ENCODE data around the gene C1QA. TPM values are rescaled to one million over a fixed set of nuclear protein-coding genes. Genes with fewer than 3 reads are reported as not detected.

C1QA gene
- total RNA-seq, 2 experiments from 2014 or later: not detected

GRCh38 chr1:22625262-22625925, 11.0 kb upstream of the C1QA start:
- no peak overlapping the region for H3K4me3 Mint-ChIP-seq
- H3K27me3 Mint-ChIP-seq: peaks cover 52% of the 10 kb centered on the region
- H3K27ac Mint-ChIP-seq: no peak overlapping the region
- no peaks in the 10 kb centered on the region for H3K9me3 Mint-ChIP-seq
- no peaks in the 10 kb centered on the region for H3K4me1 Mint-ChIP-seq
- no peak for DNase-seq
- H3K36me3 Mint-ChIP-seq: no peaks in the 10 kb centered on the region

- H3K4me1 Mint-ChIP-seq: no peaks in the 10 kb centered on the region
- no peak overlapping the region for H3K4me3 Mint-ChIP-seq
- no peak for DNase-seq
- H3K27ac Mint-ChIP-seq: no peak overlapping the region
- H3K9me3 Mint-ChIP-seq: no peaks in the 10 kb centered on the region
- H3K27me3 Mint-ChIP-seq: peaks cover 62% of the 10 kb centered on the region
- no peaks in the 10 kb centered on the region for H3K36me3 Mint-ChIP-seq
Observed at GRCh38 chr1:22626237-22627157, 9.9 kb upstream of the C1QA start.

- no peak for DNase-seq
- Mint-ChIP-seq H3K36me3 (no peaks in the 10 kb centered on the region), H3K9me3 (no peaks in the 10 kb centered on the region), H3K27me3 (peaks cover 65% of the 10 kb centered on the region), H3K27ac (no peak overlapping the region), H3K4me3 (no peak overlapping the region), H3K4me1 (no peaks in the 10 kb centered on the region)
Observed at GRCh38 chr1:22627331-22627730, 9.1 kb upstream of the C1QA start.

- DNase-seq: no peak
- Mint-ChIP-seq H3K9me3 (no peaks in the 10 kb centered on the region), H3K4me1 (no peaks in the 10 kb centered on the region), H3K27ac (no peak overlapping the region), H3K4me3 (no peak overlapping the region), H3K27me3 (peaks cover 60% of the 10 kb centered on the region), H3K36me3 (no peaks in the 10 kb centered on the region)
Observed at GRCh38 chr1:22628698-22629444, 7.6 kb upstream of the C1QA start.

- Mint-ChIP-seq H3K27me3 (peaks cover 54% of the 10 kb centered on the region), H3K9me3 (no peaks in the 10 kb centered on the region), H3K4me3 (no peak overlapping the region), H3K36me3 (no peaks in the 10 kb centered on the region), H3K27ac (no peak overlapping the region), H3K4me1 (no peaks in the 10 kb centered on the region)
- DNase-seq: no peak
Observed at GRCh38 chr1:22629886-22630285, 6.5 kb upstream of the C1QA start.

- Mint-ChIP-seq H3K4me1 (no peaks in the 10 kb centered on the region), H3K4me3 (no peak overlapping the region), H3K36me3 (no peaks in the 10 kb centered on the region), H3K9me3 (no peaks in the 10 kb centered on the region), H3K27ac (no peak overlapping the region), H3K27me3 (peaks cover 45% of the 10 kb centered on the region)
- DNase-seq: no peak
Observed at GRCh38 chr1:22633697-22634463, 2.5 kb upstream of the C1QA start.

- H3K9me3 Mint-ChIP-seq: no peaks in the 10 kb centered on the region
- H3K4me1 Mint-ChIP-seq: no peaks in the 10 kb centered on the region
- no peaks in the 10 kb centered on the region for H3K36me3 Mint-ChIP-seq
- DNase-seq: no peak
- no peak overlapping the region for H3K27ac Mint-ChIP-seq
- no peak overlapping the region for H3K4me3 Mint-ChIP-seq
- H3K27me3 Mint-ChIP-seq: peaks cover 30% of the 10 kb centered on the region
Observed at GRCh38 chr1:22635436-22635835, 992 bp upstream of the C1QA start.

GRCh38 chr1:22636927-22637326, 499 bp downstream of the C1QA start:
- no peaks in the 10 kb centered on the region for H3K9me3 Mint-ChIP-seq
- peaks cover 28% of the 10 kb centered on the region for H3K27me3 Mint-ChIP-seq
- H3K4me1 Mint-ChIP-seq: no peaks in the 10 kb centered on the region
- no peaks in the 10 kb centered on the region for H3K36me3 Mint-ChIP-seq
- DNase-seq: no peak
- H3K27ac Mint-ChIP-seq: no peak overlapping the region
- H3K4me3 Mint-ChIP-seq: no peak overlapping the region

GRCh38 chr1:22637907-22638445, 1.5 kb downstream of the C1QA start:
- Mint-ChIP-seq H3K9me3 (no peaks in the 10 kb centered on the region), H3K4me1 (no peaks in the 10 kb centered on the region), H3K36me3 (no peaks in the 10 kb centered on the region), H3K27ac (no peak overlapping the region), H3K27me3 (peaks cover 32% of the 10 kb centered on the region), H3K4me3 (no peak overlapping the region)
- no peak for DNase-seq

- Mint-ChIP-seq H3K9me3 (no peaks in the 10 kb centered on the region), H3K4me1 (no peaks in the 10 kb centered on the region), H3K27me3 (peaks cover 33% of the 10 kb centered on the region), H3K27ac (no peak overlapping the region), H3K4me3 (no peak overlapping the region), H3K36me3 (no peaks in the 10 kb centered on the region)
- DNase-seq: no peak
Observed at GRCh38 chr1:22638476-22639234, 2.2 kb downstream of the C1QA start.

- Mint-ChIP-seq H3K4me1 (no peaks in the 10 kb centered on the region), H3K9me3 (no peaks in the 10 kb centered on the region), H3K27ac (no peak overlapping the region), H3K27me3 (peaks cover 32% of the 10 kb centered on the region), H3K36me3 (no peaks in the 10 kb centered on the region), H3K4me3 (no peak overlapping the region)
- DNase-seq: no peak
Observed at GRCh38 chr1:22639286-22639685, 2.9 kb downstream of the C1QA start.

GRCh38 chr1:22641247-22641646, 4.8 kb downstream of the C1QA start:
- no peak for DNase-seq
- H3K27me3 Mint-ChIP-seq: peaks cover 39% of the 10 kb centered on the region
- no peak overlapping the region for H3K27ac Mint-ChIP-seq
- no peaks in the 10 kb centered on the region for H3K9me3 Mint-ChIP-seq
- no peak overlapping the region for H3K4me3 Mint-ChIP-seq
- H3K36me3 Mint-ChIP-seq: no peaks in the 10 kb centered on the region
- no peaks in the 10 kb centered on the region for H3K4me1 Mint-ChIP-seq

GRCh38 chr1:22641906-22642636, 5.6 kb downstream of the C1QA start:
- Mint-ChIP-seq H3K9me3 (no peaks in the 10 kb centered on the region), H3K27ac (no peak overlapping the region), H3K27me3 (peaks cover 35% of the 10 kb centered on the region), H3K4me1 (no peaks in the 10 kb centered on the region), H3K4me3 (no peak overlapping the region), H3K36me3 (no peaks in the 10 kb centered on the region)
- peak; percentile 67 for DNase-seq

Data from activated naive CD8-positive, alpha-beta T cell treated with anti-CD3 and anti-CD28 coated beads for 36 hours (primary cell).